ENCODE results near the gene TBL3.
A peak's percentile ranks its signal among the peaks of the same experiment; 100 is the strongest.
"Not testable (repeated sequence)": the region's sequence is repeated elsewhere in the genome, so short reads cannot be mapped to it uniquely, and the experiment has no call there.

The TBL3 gene

GRCh38 chr16:1971796-1972489 lies at the start of gene TBL3:
TBL3 (plus strand) TSS chr16:1972053; CDS start chr16:1972165, 112 bp downstream.
- H3K27ac ChIP-seq = peak within 1 kb of the TSS; percentile 90
- DNase-seq (ENCODE audit: low read depth, low spot score) = peak; percentile 52

- no peak overlapping the region for H3K27ac ChIP-seq
- no peak for DNase-seq (ENCODE audit: low read depth, low spot score)
These were observed 49.5 kb upstream of the TBL3 start for GRCh38 chr16:1922357-1922756.

- DNase-seq (ENCODE audit: low read depth, low spot score) = no peak
- H3K27ac ChIP-seq = no peak overlapping the region
These were observed 48.4 kb upstream of the TBL3 start for GRCh38 chr16:1923299-1924034.

GRCh38 chr16:1924095-1924494 lies 47.8 kb upstream of the TBL3 start:
- DNase-seq (ENCODE audit: low read depth, low spot score) = no peak
- no peak overlapping the region for H3K27ac ChIP-seq

- no peak overlapping the region for H3K27ac ChIP-seq
- no peak for DNase-seq (ENCODE audit: low read depth, low spot score)
These were observed 45.6 kb upstream of the TBL3 start for GRCh38 chr16:1926271-1926670.

- no peak overlapping the region for H3K27ac ChIP-seq
- DNase-seq (ENCODE audit: low read depth, low spot score) = no peak
These were observed 42.7 kb upstream of the TBL3 start for GRCh38 chr16:1929105-1929504.

GRCh38 chr16:1929578-1930337 lies 42.1 kb upstream of the TBL3 start:
- no peak for DNase-seq (ENCODE audit: low read depth, low spot score)
- H3K27ac ChIP-seq = no peak overlapping the region

GRCh38 chr16:1930338-1930720 lies 41.5 kb upstream of the TBL3 start:
- DNase-seq (ENCODE audit: low read depth, low spot score) = no peak
- no peak overlapping the region for H3K27ac ChIP-seq

GRCh38 chr16:1932050-1933028 lies 39.5 kb upstream of the TBL3 start:
- no peak overlapping the region for H3K27ac ChIP-seq
- no peak for DNase-seq (ENCODE audit: low read depth, low spot score)

- DNase-seq (ENCODE audit: low read depth, low spot score) = no peak
- no peak overlapping the region for H3K27ac ChIP-seq
These were observed 38.7 kb upstream of the TBL3 start for GRCh38 chr16:1933097-1933661.

GRCh38 chr16:1936945-1937479 lies 34.8 kb upstream of the TBL3 start:
- DNase-seq (ENCODE audit: low read depth, low spot score) = no peak
- H3K27ac ChIP-seq = no peak overlapping the region

GRCh38 chr16:1938316-1938715 lies 33.5 kb upstream of the TBL3 start:
- H3K27ac ChIP-seq = no peak overlapping the region
- no peak for DNase-seq (ENCODE audit: low read depth, low spot score)

- H3K27ac ChIP-seq = no peak overlapping the region
- no peak for DNase-seq (ENCODE audit: low read depth, low spot score)
These were observed 32.9 kb upstream of the TBL3 start for GRCh38 chr16:1938910-1939309.

- not testable (repeated sequence) for DNase-seq (ENCODE audit: low read depth, low spot score); H3K27ac ChIP-seq
These were observed 32.0 kb upstream of the TBL3 start for GRCh38 chr16:1939833-1940232.

- H3K27ac ChIP-seq = no peak overlapping the region
These were observed 31.3 kb upstream of the TBL3 start for GRCh38 chr16:1940273-1941161.

GRCh38 chr16:1941162-1942046 lies 30.4 kb upstream of the TBL3 start:
- H3K27ac ChIP-seq = peak overlapping the region; percentile 20
- DNase-seq (ENCODE audit: low read depth, low spot score) = no peak

More at GRCh38 chr16:1940273-1941161, 31.3 kb upstream of the TBL3 start:
- DNase-seq (ENCODE audit: low read depth, low spot score) = no peak

GRCh38 chr16:1942047-1942809 lies 29.6 kb upstream of the TBL3 start:
- DNase-seq (ENCODE audit: low read depth, low spot score) = no peak

More at GRCh38 chr16:1942047-1942809, 29.6 kb upstream of the TBL3 start:
- peak overlapping the region; percentile 20 for H3K27ac ChIP-seq
